Neuronal stem cell (in vitro differentiated cells): ENCODE results near the gene TNFAIP2.

Source experiments
- DNase-seq: peaks from one replicate; pipeline ENCODE4 v3.0.0-alpha.2; 2013; ENCODE audit warnings: low spot score
- H2AFZ ChIP-seq: one replicate; pipeline ENCODE4 v1.6.1; 2013; ENCODE audit warnings: mild to moderate bottlenecking, low read length, inconsistent platforms
- H2AK5ac ChIP-seq: 2 replicates; pipeline ENCODE4 v1.6.1; 2013; ENCODE audit warnings: low read depth, mild to moderate bottlenecking, inconsistent platforms, low read length, moderate library complexity, mixed read lengths
- H2BK120ac ChIP-seq: 2 replicates; pipeline ENCODE4 v1.6.1; 2013; ENCODE audit warnings: low read depth, mild to moderate bottlenecking, inconsistent platforms, low read length, moderate library complexity, mixed read lengths
- H2BK12ac ChIP-seq: one replicate; pipeline ENCODE4 v1.6.1; 2013; ENCODE audit warnings: low read length, inconsistent platforms
- H2BK15ac ChIP-seq: 2 replicates; pipeline ENCODE4 v1.6.1; 2013; ENCODE audit warnings: mild to moderate bottlenecking, low read length, inconsistent platforms, mixed read lengths
- H2BK5ac ChIP-seq: one replicate; pipeline ENCODE4 v1.6.1; 2013; ENCODE audit warnings: inconsistent platforms, mild to moderate bottlenecking, low read length, moderate library complexity
- H3K14ac ChIP-seq: one replicate; pipeline ENCODE4 v1.6.1; 2013; ENCODE audit warnings: low read length, inconsistent platforms
- H3K18ac ChIP-seq: 2 replicates; pipeline ENCODE4 v1.6.1; 2013; ENCODE audit warnings: low read length, inconsistent platforms
- H3K23ac ChIP-seq: 2 replicates; pipeline ENCODE4 v1.6.1; 2013; ENCODE audit warnings: low read depth, mild to moderate bottlenecking, mixed read lengths, low read length, inconsistent platforms; ENCODE audit not compliant: poor library complexity
- H3K27ac ChIP-seq: replicated peaks from 3 replicates; pipeline ENCODE4 v1.5.1; 2013; ENCODE audit warnings: low read length, inconsistent platforms
- H3K27me3 ChIP-seq, 3 experiments: 2 replicates each; pipeline ENCODE4 v1.6.1; 2013; ENCODE audit warnings: low read length in 3 of 3, mild to moderate bottlenecking in 2 of 3, inconsistent platforms in 1 of 3, low read depth in 1 of 3, mixed read lengths in 1 of 3, moderate library complexity in 1 of 3; ENCODE audit not compliant: control insufficient read depth in 3 of 3, insufficient read depth in 3 of 3
- H3K36me3 ChIP-seq, 2 donors: replicated peaks in 1 of 2; 2 replicates each; pipeline ENCODE4 v1.6.1; 2013; ENCODE audit warnings: low read length in 2 of 2; ENCODE audit not compliant: control insufficient read depth in 2 of 2, insufficient read depth in 2 of 2
- H3K4ac ChIP-seq: 2 replicates; pipeline ENCODE4 v1.6.1; 2013; ENCODE audit warnings: inconsistent platforms, mild to moderate bottlenecking, low read length, moderate library complexity
- H3K4me1 ChIP-seq, 2 donors: 1 replicate in 1 of 2; 2 replicates in 1 of 2; pipeline ENCODE4 v1.6.1; 2013; ENCODE audit warnings: low read length in 2 of 2, low read depth in 1 of 2; ENCODE audit not compliant: control insufficient read depth in 2 of 2, insufficient read depth in 1 of 2
- H3K4me2 ChIP-seq: one replicate; pipeline ENCODE4 v1.6.1; 2013; ENCODE audit warnings: mild to moderate bottlenecking, low read length, inconsistent platforms; ENCODE audit not compliant: insufficient read depth, poor library complexity, severe bottlenecking
- H3K4me3 ChIP-seq, 2 donors: 2 replicates each; pipeline ENCODE4 v1.5.1; 2013; ENCODE audit warnings: low read length in 2 of 2, mild to moderate bottlenecking in 2 of 2, inconsistent platforms in 1 of 2, moderate library complexity in 1 of 2
- H3K79me1 ChIP-seq: one replicate; pipeline ENCODE4 v1.6.1; 2013; ENCODE audit warnings: low read depth, mild to moderate bottlenecking, inconsistent platforms, low read length, moderate library complexity
- H3K9ac ChIP-seq: one replicate; pipeline ENCODE4 v1.6.1; 2013; ENCODE audit warnings: mild to moderate bottlenecking, low read depth, low read length, inconsistent platforms; ENCODE audit not compliant: poor library complexity
- H3K9me3 ChIP-seq, 2 donors: replicated peaks in 1 of 2; 2 replicates each; pipeline versions ENCODE3 to v1.6.1; 2013; ENCODE audit warnings: low read length in 2 of 2, mild to moderate bottlenecking in 2 of 2, inconsistent platforms in 1 of 2, low read depth in 1 of 2, mixed read lengths in 1 of 2, moderate library complexity in 1 of 2; ENCODE audit not compliant: control insufficient read depth in 2 of 2, insufficient read depth in 1 of 2
- H4K8ac ChIP-seq: one replicate; pipeline ENCODE4 v1.6.1; 2013; ENCODE audit warnings: low read depth, mild to moderate bottlenecking, inconsistent platforms, low read length, moderate library complexity
- H4K91ac ChIP-seq: one replicate; pipeline ENCODE4 v1.6.1; 2013; ENCODE audit warnings: low read length, low read depth, mild to moderate bottlenecking, inconsistent platforms; ENCODE audit not compliant: poor library complexity
- WGBS, 2 donors: extraction: QIAGEN DNeasy Blood & Tissue Kit; methylation state at CpG; one replicate each; pipeline ENCODE4 v1.1.7; 2013; ENCODE audit warnings: missing lambda C conversion rate in 2 of 2, mixed read lengths in 1 of 2; ENCODE audit not compliant: insufficient read length in 2 of 2, insufficient replicate concordance in 1 of 2; ENCODE audit errors: extremely low coverage in 2 of 2; 5-methylcytosine and 5-hydroxymethylcytosine counted together

Gene TNFAIP2

GRCh38 chr14:103132381-103133209 is 9.3 kb downstream of the TNFAIP2 start:
- WGBS, 2 donors = no CpG with 5 or more reads among the region's 39 CpGs
- Histone ChIP-seq H2BK12ac (no peak overlapping the region), H3K9me3 (peaks cover 0 to 8% of the 10 kb centered on the region in 2 donors), H3K23ac (peak overlapping the region; percentile 69), H3K27me3 (peaks cover 0 to 61% (median 7%) of the 10 kb centered on the region in 3 experiments), H3K18ac (no peak overlapping the region), H3K4me1 (peaks cover 0 to 6% of the 10 kb centered on the region in 2 donors), H3K27ac (no peak overlapping the region), H2BK15ac (no peak overlapping the region), H3K4me3 (peak overlapping the region in 1 of 2 donors; percentile 7), H3K36me3 (peaks cover 0 to 16% of the 10 kb centered on the region in 2 donors), H3K4ac (no peak overlapping the region), H2BK5ac (no peak overlapping the region), H3K79me1 (peaks cover 2% of the 10 kb centered on the region), H3K4me2 (no peak overlapping the region), H2AK5ac (no peak overlapping the region), H3K14ac (peak overlapping the region; percentile 57), H2BK120ac (no peak overlapping the region), H4K91ac (no peak overlapping the region), H2AFZ (no peak overlapping the region), H4K8ac (peak overlapping the region; percentile 96), H3K9ac (peak overlapping the region; percentile 80)
- no peak for DNase-seq

- H3K27me3 ChIP-seq = peaks cover 0 to 60% (median 0%) of the 10 kb centered on the region in 3 experiments
- H3K9ac ChIP-seq = peak overlapping the region; percentile 80
- H3K4me2 ChIP-seq = no peak overlapping the region
- peak overlapping the region; percentile 96 for H4K8ac ChIP-seq
- no peak overlapping the region for H2BK120ac ChIP-seq
- no peak overlapping the region for H2AK5ac ChIP-seq
- WGBS, 2 donors = no CpG with 5 or more reads among the region's 25 CpGs
- H3K4me3 ChIP-seq = peak overlapping the region in 1 of 2 donors; percentile 34
- H3K4me1 ChIP-seq = peaks cover 0 to 6% of the 10 kb centered on the region in 2 donors
- H2AFZ ChIP-seq = no peak overlapping the region
- H4K91ac ChIP-seq = no peak overlapping the region
- peak overlapping the region; percentile 19 for H3K18ac ChIP-seq
- no peak overlapping the region for H2BK15ac ChIP-seq
- H3K4ac ChIP-seq = no peak overlapping the region
- DNase-seq = no peak
- H3K79me1 ChIP-seq = no peaks in the 10 kb centered on the region
- no peak overlapping the region for H3K27ac ChIP-seq
- peak overlapping the region; percentile 57 for H3K14ac ChIP-seq
- H2BK12ac ChIP-seq = no peak overlapping the region
- H3K36me3 ChIP-seq = peaks cover 0 to 16% of the 10 kb centered on the region in 2 donors
- H3K9me3 ChIP-seq = peaks cover 0 to 4% of the 10 kb centered on the region in 2 donors
- no peak overlapping the region for H2BK5ac ChIP-seq
- H3K23ac ChIP-seq = peak overlapping the region; percentile 69
Measured at GRCh38 chr14:103133210-103134140, 10.2 kb downstream of the TNFAIP2 start.

- Histone ChIP-seq H2BK15ac (no peak overlapping the region), H2BK5ac (no peak overlapping the region)
- no CpG with 5 or more reads among the region's 2 CpGs for WGBS, 2 donors
Measured at GRCh38 chr14:103134405-103134804, 11.1 kb downstream of the TNFAIP2 start.

More at GRCh38 chr14:103134405-103134804, 11.1 kb downstream of the TNFAIP2 start:
- no peak overlapping the region for H3K4ac ChIP-seq
- H3K27me3 ChIP-seq = peaks cover 0 to 55% (median 3%) of the 10 kb centered on the region in 3 experiments
- peaks cover 3 to 9% of the 10 kb centered on the region in 2 donors for H3K4me1 ChIP-seq
- no peak overlapping the region for H3K27ac ChIP-seq
- no peak overlapping the region for H3K4me3 ChIP-seq
- no peak overlapping the region for H2BK12ac ChIP-seq
- H2AK5ac ChIP-seq = no peak overlapping the region
- no peak overlapping the region for H3K23ac ChIP-seq
- no peak for DNase-seq
- H3K79me1 ChIP-seq = no peaks in the 10 kb centered on the region
- no peak overlapping the region for H2BK120ac ChIP-seq
- H3K36me3 ChIP-seq = peaks cover 0 to 16% of the 10 kb centered on the region in 2 donors
- peaks cover 0 to 4% of the 10 kb centered on the region in 2 donors for H3K9me3 ChIP-seq
- H2AFZ ChIP-seq = no peak overlapping the region
- no peak overlapping the region for H3K4me2 ChIP-seq
- no peak overlapping the region for H3K14ac ChIP-seq
- H4K91ac ChIP-seq = no peak overlapping the region
- H3K18ac ChIP-seq = no peak overlapping the region
- H3K9ac ChIP-seq = no peak overlapping the region
- H4K8ac ChIP-seq = no peak overlapping the region
